Stimulated activated CD4-positive, alpha-beta T cell treated with anti-CD3 and anti-CD28 coated beads, Interleukin-4, amount 100 ng/mL, for 48 hours (primary cell): ENCODE measurements around the gene TAS1R3.

Experiments used
- DNase-seq, 2 donors: peaks; one replicate each; pipeline ENCODE4 v3.0.0-alpha.2; 2020; ENCODE audit warnings: low read depth in 2 of 2

The TAS1R3 gene

GRCh38 chr1:1331068-1331965 lies at the start of gene TAS1R3:
Gene TAS1R3 (plus strand): TSS chr1:1331280. CDS start chr1:1331346, 66 bp downstream.
- no peak for DNase-seq

DNA sequence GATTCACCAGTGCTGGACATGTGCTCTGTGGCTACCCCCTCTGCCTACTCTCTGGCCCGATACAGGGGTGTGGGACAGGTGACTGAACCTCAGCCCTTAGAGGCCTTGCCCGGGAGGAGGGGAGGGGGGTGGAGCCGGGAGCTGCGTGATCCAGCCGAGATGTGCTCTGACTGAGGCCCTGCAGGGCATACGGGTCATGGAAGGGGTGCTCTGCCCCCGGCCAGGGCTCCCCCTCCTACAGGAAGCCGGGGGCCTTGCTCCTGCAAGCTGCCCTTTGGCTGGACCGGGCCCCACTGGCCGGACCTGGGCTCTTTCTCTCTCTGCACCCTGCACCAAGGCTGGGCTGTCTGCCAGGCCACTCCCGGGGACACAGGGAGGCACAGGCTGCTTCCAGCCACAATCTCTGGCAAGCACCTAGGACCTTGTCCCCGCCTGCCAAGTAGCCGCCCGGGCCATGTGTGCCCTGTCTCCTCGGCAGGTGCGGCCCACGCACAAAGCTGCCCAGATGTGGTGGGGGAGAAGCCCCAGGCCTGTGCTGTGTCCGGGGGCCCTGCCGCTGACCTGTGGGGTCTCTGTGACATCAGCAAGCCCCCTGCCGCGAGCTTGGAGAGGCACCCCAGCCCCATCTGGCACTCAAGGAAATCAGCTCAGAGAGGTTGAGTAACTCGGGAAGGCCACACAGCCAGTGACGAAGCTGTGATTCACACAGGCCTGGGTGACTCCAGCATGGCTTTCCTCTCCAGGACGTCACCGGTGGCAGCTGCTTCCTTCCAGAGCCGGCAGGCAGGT lies 49.4 kb upstream of the TAS1R3 start:
- no peak for DNase-seq

GRCh38 chr1:1282998-1283397 lies 48.1 kb upstream of the TAS1R3 start:
- DNase-seq: no peak

DNA sequence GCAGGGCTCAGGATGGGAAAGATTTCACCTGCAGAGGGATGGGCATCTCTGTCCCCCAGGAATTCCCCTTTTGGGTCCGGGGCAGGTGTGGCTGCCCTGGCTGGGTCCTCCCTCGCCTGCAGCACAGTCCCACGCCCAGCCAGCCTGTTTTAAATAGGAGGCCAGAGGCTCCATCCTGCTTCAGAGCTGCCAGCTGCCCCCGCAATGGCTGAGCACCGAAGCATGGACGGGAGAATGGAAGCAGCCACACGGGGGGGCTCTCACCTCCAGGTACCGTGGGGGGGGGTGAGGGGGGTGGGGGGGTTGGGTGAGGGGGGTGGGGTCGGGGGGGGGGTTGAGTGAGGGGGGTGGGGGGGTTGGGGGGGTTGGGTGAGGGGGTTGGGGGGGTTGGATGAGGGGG lies 47.3 kb upstream of the TAS1R3 start:
- no peak for DNase-seq

GRCh38 chr1:1284221-1285101 lies 46.6 kb upstream of the TAS1R3 start:
- no peak for DNase-seq

DNA sequence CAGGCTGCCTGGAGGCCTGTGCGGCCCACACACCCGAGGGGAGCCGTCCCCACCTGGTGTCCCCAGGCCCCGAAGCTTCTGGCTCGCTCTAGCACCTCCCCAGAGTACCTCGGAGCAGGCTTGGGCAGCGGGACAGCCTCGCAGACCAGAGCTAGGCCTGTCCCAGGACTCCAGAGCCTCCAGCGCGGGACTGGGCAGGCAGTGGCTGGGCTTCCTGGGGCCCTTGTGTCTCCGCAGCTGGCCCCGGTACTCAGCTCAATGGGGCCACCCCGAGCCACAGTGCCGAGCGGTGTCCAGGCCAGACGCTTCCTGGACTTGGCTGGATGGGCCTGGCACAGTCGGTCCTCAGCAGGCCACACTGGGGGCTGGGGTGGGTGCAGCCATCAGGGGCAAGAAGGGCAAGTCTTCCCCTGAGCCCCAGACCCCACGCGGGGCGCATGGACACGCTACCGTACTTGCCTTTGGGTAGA lies 45.9 kb upstream of the TAS1R3 start:
- no peak for DNase-seq

- DNase-seq: no peak
Observed at GRCh38 chr1:1285611-1286311, 45.3 kb upstream of the TAS1R3 start.

GRCh38 chr1:1286313-1287261 lies 44.5 kb upstream of the TAS1R3 start:
- no peak for DNase-seq

DNA sequence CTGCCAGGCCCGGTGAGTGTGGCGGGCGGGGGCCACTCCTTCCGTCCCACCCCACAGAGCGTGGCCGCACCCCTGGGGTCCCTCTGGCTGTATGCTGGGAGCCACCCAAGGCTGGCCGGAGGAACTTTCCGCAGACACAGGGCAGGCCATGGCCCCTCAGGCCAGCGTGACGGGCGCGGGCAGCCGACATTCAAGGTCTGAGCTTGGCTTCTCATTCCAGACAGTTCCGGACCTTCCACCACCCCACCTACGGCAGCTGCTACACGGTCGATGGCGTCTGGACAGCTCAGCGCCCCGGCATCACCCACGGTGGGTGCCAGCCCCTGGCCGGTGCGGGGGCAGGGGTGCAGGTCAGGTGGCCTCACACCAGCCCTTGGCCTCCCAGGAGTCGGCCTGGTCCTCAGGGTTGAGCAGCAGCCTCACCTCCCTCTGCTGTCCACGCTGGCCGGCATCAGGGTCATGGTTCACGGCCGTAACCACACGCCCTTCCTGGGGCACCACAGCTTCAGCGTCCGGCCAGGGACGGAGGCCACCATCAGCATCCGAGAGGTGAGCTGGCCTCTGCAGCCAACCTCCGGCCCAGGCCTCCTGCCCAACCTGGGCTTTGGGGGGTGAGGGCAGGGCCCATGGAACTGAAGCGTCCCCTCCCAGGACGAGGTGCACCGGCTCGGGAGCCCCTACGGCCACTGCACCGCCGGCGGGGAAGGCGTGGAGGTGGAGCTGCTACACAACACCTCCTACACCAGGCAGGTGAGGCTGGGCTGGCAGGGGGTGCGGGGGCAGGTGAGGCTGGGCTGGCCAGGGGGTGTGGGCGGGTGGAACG lies 43.6 kb upstream of the TAS1R3 start:
- DNase-seq: no peak

- DNase-seq: peak; percentile 60 to 65
Observed at GRCh38 chr1:1290238-1290731, 40.8 kb upstream of the TAS1R3 start.

DNA sequence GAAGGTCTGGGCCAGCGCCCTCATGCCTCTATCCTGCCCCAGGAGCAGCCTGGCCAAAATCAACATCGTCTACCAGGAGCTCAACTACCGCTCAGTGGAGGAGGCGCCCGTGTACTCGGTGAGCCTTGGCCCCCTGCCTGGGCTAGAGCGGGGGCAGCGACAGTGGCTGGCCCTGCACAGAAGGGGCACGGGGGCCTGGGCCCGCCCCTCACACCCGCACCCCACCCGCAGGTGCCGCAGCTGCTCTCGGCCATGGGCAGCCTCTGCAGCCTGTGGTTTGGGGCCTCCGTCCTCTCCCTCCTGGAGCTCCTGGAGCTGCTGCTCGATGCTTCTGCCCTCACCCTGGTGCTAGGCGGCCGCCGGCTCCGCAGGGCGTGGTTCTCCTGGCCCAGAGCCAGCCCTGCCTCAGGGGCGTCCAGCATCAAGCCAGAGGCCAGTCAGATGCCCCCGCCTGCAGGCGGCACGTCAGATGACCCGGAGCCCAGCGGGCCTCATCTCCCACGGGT lies 40.0 kb upstream of the TAS1R3 start:
- DNase-seq: no peak

DNA sequence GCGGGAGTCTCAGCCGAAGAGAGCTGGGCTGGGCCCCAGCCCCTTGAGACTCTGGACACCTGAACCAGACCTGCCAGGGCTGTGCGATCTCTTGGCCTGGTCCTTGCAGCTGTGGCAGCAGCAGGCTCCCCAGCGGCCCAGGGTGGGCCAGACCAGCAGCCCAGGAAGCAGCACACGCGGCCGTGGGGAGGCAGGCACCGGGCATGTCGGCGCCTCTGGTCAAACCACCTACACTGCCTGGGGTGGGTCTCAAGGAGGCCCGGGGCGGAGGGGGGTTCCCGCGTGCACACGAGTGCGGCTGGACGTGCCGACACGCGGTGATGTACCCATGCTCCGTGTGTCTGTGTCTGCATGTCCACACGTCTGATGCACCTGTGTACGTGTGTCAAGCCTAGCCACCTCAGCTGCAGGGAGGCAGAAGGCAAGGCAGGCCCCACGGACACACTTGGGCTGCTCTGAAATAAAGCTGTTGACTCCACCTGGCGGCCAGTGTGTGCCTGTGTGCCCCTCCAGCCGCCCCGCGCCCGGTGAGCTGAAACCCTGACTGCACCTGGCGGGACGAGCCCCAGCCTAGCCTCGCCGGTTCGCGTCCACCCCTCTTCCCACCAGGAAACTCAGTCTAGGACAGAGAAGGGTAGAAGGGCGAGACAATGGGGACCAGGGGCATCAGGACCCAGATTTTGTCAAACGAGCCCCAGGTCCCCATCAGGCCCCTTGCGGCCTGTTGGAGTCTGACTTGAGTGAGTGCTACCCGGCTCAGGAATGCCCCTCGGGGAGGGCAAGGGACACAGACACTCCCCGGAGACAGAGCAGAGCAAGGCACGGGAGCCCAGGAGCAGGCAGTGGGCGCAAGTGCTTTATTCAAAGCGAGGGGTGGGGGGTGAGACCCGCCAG lies 39.3 kb upstream of the TAS1R3 start:
- DNase-seq: peak in 1 of 2 donors; percentile 60

DNA sequence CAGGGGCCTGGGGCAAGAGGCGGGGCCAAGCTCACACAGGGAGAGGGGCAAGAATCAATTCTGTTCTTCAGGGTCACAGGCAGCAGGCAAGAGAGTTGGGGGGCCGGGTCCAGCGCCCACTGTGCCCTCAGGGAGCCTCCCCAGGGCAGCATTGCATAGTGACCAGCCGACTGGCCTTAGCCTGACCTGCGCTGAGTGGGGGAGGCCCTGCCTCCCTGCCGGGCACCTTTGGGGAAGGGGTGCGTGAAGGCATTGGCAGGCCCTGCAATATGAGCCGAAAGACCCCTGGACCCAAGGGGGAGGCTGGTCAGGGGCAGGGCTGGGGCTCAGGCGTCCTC lies 38.7 kb upstream of the TAS1R3 start:
- DNase-seq: no peak

DNA sequence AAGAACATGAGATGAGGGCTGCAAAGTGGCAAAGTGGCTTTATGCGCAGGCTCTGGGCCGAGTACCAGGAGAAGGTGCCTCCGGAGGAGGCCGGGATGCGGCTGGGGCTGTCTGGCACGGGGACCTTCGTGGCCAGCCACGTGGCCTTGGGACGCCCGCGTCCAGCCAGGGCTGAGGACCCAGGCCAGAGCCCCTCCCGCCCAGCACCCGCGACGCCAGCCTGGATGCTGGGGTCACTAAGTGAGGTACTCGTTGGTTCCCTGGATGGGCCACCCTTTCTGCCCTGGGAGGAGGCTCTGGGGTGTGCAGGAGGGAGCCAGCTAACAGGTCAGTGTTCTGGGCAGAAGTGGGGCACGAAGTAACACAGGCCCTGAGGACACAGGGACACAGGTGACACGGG lies 38.2 kb upstream of the TAS1R3 start:
- DNase-seq: no peak

DNA sequence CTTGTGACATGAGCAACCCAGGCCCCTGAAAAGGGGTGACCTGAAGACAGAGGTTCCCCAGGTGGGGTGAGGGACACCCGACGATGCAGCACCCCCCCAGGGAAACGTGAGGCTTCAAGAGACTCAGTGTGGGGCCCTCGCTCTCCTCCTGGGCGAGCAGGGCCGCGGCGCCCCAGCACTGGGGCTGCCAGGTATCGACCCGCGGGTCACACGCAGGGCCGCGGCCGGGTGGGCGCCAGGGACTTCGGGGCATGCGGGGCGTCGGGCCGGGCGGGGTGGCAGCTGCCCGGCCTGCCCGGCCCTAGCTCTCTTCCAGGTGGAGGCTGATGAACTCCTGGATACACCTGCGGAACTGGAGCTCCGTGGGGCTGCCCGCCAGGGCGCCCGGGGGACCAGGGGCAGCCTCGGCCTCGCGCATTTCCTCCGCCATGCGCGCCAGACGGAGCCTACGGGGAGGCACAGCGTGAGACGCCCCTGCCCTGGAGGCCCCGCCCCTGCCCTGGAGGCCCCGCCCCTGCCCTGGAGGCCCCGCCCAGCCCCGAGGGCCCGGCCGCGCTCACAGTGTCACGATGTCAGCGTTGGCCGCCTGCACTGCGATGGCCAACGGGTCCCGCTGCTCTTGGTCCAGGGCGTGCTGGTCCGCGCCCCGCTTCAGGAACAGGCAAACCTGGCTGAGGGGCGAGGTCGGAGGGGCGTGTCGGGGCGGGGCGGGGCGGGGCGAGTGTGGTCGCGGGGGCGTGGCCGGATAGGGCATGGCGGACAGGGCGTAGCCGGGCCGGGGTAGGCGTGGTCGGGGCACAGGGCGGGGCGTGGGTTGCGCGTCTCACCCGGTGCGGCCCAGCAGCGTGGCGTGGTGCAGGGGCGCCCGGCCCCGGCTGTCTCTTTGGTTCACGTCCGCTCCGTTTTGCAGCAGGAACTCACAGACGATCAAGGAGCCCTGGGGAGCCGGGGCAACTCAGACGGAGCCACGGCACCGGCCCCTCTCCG lies 37.5 kb upstream of the TAS1R3 start:
- DNase-seq: no peak

GRCh38 chr1:1294250-1294890 lies 36.7 kb upstream of the TAS1R3 start:
- DNase-seq: no peak
